GM18868 (cell line): Measurements from ENCODE around the gene ACO2.
"Not testable (repeated sequence)": the region's sequence is repeated elsewhere in the genome, so short reads cannot be mapped to it uniquely, and the experiment has no call there.

ENCODE experiments used
- ATAC-seq: cut with Tn5 transposase; IDR thresholded peaks from one replicate; pipeline ENCODE4 v1.9.1; 2021; ENCODE audit warnings: mild to moderate bottlenecking, moderate library complexity; ENCODE audit not compliant: unreplicated experiment

ACO2 gene

GRCh38 chr22:41538583-41538982 is 69.7 kb downstream of the ACO2 start:
- no peak for ATAC-seq

- no peak for ATAC-seq
These were observed 70.5 kb downstream of the ACO2 start for GRCh38 chr22:41539146-41540005.

- ATAC-seq = no peak
These were observed 71.0 kb downstream of the ACO2 start for GRCh38 chr22:41540006-41540315.

- no peak for ATAC-seq
These were observed 71.4 kb downstream of the ACO2 start for GRCh38 chr22:41540365-41540764.

GRCh38 chr22:41541484-41541883 is 72.6 kb downstream of the ACO2 start:
- ATAC-seq = no peak

GRCh38 chr22:41542224-41542623 is 73.3 kb downstream of the ACO2 start:
- no peak for ATAC-seq

- peak; percentile 92 for ATAC-seq
These were observed 75.1 kb downstream of the ACO2 start, which contains the start of gene POLR3H for GRCh38 chr22:41543854-41544670. Gene POLR3H, minus strand, starts transcription at chr22:41544470. Its CDS starts 369 bp downstream, at chr22:41544101.

GRCh38 chr22:41544671-41545476 is 76.0 kb downstream of the ACO2 start:
- ATAC-seq = no peak

- ATAC-seq = no peak
These were observed 79.9 kb downstream of the ACO2 start for GRCh38 chr22:41548830-41549211.

GRCh38 chr22:41550952-41551491 is 82.1 kb downstream of the ACO2 start:
- no peak for ATAC-seq

GRCh38 chr22:41551877-41552582 is 83.1 kb downstream of the ACO2 start:
- no peak for ATAC-seq

GRCh38 chr22:41555325-41555982 is 86.5 kb downstream of the ACO2 start:
- ATAC-seq = no peak

- ATAC-seq = no peak
These were observed 87.6 kb downstream of the ACO2 start for GRCh38 chr22:41556561-41556960.

- ATAC-seq = no peak
These were observed 88.7 kb downstream of the ACO2 start for GRCh38 chr22:41557401-41558240.

- ATAC-seq = not testable (repeated sequence)
These were observed 89.3 kb downstream of the ACO2 start for GRCh38 chr22:41558241-41558630.

- ATAC-seq = no peak
These were observed 91.2 kb downstream of the ACO2 start for GRCh38 chr22:41560095-41560471.

GRCh38 chr22:41561335-41561734 is 92.4 kb downstream of the ACO2 start:
- ATAC-seq = no peak

- ATAC-seq = no peak
These were observed 92.9 kb downstream of the ACO2 start for GRCh38 chr22:41561788-41562187.

GRCh38 chr22:41562461-41562860 is 93.5 kb downstream of the ACO2 start:
- no peak for ATAC-seq
